ENCODE results near the gene TMEM258.

GRCh38 chr11:61749591-61750217, 42.7 kb downstream of the TMEM258 start:
- no peak for TF ChIP-seq CTCF (IDR thresholded peaks at IDR 0.05)
- TF ChIP-seq NFE2L2 (conservative IDR thresholded peaks at IDR 0.05; ENCODE audit: low read length): no peak
- TF ChIP-seq, protein P1, sequence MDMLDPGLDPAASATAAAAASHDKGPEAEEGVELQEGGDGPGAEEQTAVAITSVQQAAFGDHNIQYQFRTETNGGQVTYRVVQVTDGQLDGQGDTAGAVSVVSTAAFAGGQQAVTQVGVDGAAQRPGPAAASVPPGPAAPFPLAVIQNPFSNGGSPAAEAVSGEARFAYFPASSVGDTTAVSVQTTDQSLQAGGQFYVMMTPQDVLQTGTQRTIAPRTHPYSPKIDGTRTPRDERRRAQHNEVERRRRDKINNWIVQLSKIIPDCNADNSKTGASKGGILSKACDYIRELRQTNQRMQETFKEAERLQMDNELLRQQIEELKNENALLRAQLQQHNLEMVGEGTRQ (IDR thresholded peaks at IDR 0.05): no peak
- no peak for TF ChIP-seq RAD21 (conservative IDR thresholded peaks at IDR 0.05 in 1 of 2, IDR thresholded peaks at IDR 0.05 in 1 of 2)
- TF ChIP-seq REST (IDR thresholded peaks at IDR 0.05): no peak
- no peak for TF ChIP-seq SREBF2 (IDR thresholded peaks at IDR 0.05)
- TF ChIP-seq ELK1 (IDR thresholded peaks at IDR 0.05; ENCODE audit: low read depth, low read length): no peak
- no peak for TF ChIP-seq JUNB (IDR thresholded peaks at IDR 0.05)
- no peak for TF ChIP-seq JUN (IDR thresholded peaks at IDR 0.05)
- no peak for TF ChIP-seq MAZ (IDR thresholded peaks at IDR 0.05; ENCODE audit: borderline replicate concordance, low read depth, low read length)
- TF ChIP-seq POLR2A (IDR thresholded peaks at IDR 0.05; ENCODE audit: low read length): no peak
- TF ChIP-seq, protein P2, sequence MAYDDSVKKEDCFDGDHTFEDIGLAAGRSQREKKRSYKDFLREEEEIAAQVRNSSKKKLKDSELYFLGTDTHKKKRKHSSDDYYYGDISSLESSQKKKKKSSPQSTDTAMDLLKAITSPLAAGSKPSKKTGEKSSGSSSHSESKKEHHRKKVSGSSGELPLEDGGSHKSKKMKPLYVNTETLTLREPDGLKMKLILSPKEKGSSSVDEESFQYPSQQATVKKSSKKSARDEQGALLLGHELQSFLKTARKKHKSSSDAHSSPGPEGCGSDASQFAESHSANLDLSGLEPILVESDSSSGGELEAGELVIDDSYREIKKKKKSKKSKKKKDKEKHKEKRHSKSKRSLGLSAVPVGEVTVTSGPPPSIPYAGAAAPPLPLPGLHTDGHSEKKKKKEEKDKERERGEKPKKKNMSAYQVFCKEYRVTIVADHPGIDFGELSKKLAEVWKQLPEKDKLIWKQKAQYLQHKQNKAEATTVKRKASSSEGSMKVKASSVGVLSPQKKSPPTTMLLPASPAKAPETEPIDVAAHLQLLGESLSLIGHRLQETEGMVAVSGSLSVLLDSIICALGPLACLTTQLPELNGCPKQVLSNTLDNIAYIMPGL (CRISPR knock-in tag; IDR thresholded peaks at IDR 0.05; ENCODE audit: borderline replicate concordance): no peak
- no peak for TF ChIP-seq EP300 (IDR thresholded peaks at IDR 0.05)

All from A549 (cell line).